HG03460 (cell line): ENCODE measurements around the gene ZMYM3.

Experiments
- ATAC-seq: cut with Tn5 transposase; IDR thresholded peaks from one replicate; pipeline ENCODE4 v1.9.1; 2021; ENCODE audit not compliant: unreplicated experiment

The ZMYM3 gene

DNA sequence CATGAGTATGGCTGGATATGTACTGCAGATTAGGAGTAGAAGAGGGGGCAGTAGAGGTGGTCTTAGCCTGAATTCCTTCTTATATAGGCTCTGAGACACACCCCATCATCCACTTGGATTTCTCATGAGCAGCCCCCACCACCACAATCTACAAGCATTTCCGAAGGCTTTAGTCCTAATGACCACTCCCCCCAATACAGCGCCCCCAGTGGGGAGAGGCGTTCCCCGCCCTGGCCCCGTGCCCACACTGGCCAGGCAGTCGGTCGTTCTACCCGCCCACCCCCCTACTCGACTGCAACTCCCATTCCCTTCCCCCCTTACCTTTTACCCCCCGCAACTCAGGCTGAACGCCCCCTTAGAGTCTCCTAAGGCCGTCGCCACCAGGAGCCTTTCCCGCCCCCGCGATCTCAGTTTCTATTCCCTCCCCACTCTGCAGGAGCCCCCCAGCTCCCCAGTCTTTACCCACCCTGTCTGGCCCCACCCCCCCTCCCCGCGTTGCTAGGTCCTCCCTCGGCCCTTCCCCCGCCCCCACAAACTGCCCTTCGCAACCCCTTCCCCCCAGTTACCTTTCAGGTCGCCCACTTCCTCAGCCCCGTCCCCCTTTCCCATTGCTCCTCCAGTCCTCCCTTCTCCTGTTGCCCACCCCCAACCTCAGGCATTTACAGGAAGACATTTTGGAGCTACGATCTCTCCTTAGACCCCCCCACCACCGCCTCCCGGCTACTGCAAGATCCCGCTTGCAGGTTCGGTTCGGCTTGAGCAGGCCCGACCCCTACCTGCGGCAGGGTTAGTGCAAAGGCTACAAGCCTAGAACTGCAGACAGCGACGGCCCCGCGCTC, 468 bp downstream of the ZMYM3 start:
- ATAC-seq = no peak

DNA sequence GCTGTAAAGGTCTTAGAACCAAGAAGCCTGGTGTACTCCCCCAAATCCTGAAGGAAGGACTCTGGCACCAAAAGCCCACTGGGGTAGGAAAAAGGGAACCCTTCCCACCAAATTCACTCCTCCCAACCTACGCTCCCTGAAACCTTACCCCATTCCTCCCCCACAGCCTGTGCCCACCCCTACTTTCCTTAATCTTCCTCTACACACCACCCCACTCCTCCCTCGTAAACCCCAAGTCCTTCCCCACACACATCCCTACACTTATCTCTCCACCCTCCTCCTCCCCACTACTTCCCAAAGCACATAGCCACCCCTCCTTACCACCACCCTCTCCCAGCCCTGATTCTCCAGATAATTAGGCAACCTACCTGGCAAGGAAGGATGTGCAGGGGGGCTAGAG, 1.7 kb downstream of the ZMYM3 start:
- no peak for ATAC-seq

DNA sequence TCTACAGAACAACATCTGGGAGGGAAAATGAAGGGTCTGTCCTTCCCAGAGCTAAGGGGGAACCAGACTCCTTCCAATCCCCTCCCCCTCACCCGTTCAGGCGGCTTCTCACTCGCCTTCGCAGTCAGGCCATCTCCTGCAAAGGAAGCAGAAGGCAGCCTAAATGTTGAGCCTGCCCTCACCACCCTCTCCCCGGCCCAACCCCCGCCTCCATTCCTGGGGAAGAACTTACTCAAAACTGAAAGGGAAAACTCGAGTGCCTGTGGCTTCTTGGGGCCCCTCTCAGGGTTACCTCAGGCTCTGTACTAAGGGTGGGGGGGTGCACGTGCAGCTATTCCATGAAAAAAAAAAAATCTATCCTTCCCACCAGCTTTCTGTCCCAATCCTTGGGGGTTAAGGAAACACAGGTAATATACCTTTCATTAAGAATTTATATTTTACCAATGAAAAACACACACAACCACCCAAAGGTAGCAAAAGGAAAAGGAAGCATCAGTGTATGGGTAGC, 2.4 kb downstream of the ZMYM3 start:
- no peak for ATAC-seq

- ATAC-seq = no peak
Observed at GRCh38 chrX:71250841-71251240, 3.1 kb downstream of the ZMYM3 start.

- ATAC-seq = no peak
Observed at GRCh38 chrX:71245159-71245558, 8.8 kb downstream of the ZMYM3 start.

GRCh38 chrX:71244359-71245128, 9.4 kb downstream of the ZMYM3 start:
- no peak for ATAC-seq

DNA sequence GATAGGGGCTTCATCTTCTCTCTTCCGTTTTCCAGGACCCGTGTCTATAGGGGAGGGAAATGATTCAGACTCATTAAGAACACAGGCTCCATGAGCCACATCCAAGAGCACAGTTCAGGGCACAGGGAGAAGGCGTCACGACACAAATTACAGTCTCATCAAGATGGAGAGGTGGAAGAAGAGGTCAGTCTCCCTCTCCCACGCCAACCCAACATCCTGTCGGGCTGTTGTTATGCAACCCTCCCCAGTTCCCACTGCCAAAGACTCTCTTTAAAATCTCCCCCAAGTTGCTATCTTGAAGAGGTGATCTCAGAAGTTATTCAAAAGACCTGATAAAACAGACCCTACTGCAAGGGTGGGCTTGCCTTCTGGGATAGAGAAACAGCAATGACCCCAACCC, 12.6 kb downstream of the ZMYM3 start:
- no peak for ATAC-seq

GRCh38 chrX:71239781-71240180, 14.2 kb downstream of the ZMYM3 start:
- ATAC-seq = no peak

GRCh38 chrX:71236836-71237235, 17.1 kb downstream of the ZMYM3 start:
- ATAC-seq = no peak

DNA sequence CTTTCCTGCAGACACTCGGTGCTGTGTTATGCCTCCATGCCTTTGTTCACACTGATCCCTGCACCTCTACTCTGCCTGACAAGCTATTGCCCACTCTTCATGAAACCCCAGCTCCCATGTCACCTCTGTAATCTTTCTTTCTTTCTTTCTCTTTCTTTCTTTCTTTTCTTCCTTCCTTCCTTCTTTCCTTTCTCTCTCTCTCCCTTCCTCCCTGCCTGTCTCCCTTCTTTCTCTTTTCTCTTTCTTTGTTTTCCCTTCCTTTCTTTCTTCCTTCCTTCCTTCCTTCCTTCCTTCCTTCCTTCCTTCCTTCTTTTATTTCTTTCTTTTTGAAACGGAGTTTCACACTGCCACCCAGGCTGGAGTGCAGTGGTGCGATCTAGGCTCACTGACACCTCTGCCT, 18.5 kb downstream of the ZMYM3 start:
- ATAC-seq = no peak

DNA sequence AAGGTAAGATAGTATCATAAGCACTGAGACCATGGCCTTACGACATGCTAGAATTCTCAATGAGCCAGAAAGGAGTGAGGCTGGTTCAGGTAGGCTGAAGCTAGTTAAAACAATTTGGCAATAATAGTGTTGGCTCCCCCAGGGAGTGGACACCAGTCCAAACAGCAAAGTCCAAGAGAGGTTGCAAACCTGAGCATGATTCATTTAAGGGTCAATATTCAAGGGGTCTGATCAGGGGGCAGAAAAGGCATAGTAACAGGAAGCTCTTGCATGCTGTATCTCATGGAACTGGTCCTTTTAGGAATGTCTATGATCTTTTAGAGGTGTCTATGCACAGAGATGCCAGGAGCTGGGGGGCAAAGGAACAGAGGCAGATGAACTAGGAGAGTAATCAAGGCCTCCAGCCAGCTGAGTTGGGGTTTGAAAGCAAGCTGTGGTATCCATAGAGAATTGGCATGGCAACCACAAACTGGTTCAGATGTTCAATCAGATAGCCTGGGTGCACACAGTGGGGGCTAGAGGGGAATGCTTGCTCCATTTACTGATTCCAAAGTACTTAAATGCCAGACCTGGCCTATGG, 25.8 kb downstream of the ZMYM3 start:
- no peak for ATAC-seq

- no peak for ATAC-seq
Observed at GRCh38 chrX:71227370-71228062, 26.4 kb downstream of the ZMYM3 start.

DNA sequence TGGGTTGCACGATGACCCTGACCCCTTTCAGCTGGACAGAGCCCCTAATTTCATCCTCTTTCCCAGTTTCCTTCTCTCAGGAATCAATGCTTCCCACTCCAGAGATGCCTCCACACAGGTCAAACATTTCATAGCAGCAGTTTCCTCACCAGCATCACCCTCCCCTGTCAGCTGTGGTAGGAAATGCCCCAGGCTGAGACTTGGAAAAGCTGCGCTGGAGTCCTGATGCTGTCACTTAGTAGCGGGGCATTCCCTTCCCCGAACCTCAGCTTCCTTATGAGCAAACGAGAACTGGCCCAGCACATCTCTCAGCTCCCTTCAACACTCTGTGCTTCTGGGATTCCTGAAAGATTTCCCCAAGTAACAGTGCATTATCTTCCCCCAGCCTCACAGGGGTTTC, 28.3 kb downstream of the ZMYM3 start:
- no peak for ATAC-seq

DNA sequence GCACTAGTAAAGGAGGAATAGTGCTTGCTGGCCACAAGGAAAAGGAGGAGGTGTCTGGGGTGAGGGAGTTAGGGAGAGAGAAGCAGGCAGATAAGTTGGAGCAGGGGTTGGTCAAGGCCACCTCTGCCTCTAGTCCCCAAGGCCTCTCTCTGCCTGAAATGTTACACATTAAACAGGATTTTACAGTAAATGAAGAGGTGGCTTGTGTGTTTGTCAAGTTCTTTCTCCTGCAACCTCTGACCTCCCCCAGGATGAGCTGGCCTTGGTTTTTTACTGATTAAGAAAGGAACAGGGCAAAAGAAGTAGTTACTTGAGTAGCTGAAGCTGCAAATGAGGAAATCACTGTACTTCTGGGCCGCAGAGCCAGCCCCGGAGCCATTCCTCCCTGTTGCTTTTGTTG, 28.9 kb downstream of the ZMYM3 start:
- no peak for ATAC-seq

GRCh38 chrX:71224098-71224708, 29.7 kb downstream of the ZMYM3 start:
- no peak for ATAC-seq

DNA sequence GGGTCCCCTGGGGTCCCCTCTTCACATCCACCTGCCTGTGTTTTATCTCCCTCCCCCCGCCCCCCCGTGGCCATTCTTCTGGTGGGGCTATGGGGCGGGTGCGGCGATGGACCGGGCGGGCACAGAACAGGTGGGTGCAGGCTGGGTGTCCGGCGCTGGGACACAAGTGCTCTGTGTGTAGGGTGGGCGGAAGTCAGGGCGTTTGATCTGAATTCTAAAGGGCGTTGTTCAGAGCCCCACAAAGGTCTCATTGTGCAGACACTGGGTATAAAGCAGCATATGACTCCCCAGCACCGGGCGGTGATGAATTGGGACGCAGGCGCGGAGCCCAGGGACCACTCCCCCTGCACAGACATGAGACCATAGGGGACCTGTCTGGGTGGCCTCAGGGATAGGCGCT, 31.0 kb downstream of the ZMYM3 start, which contains the start of gene GJB1:
GJB1 (plus strand) TSS at position 296 of the 400 bp plus-strand sequence. CDS start 484 bp downstream, outside the sequence.
- ATAC-seq = no peak

DNA sequence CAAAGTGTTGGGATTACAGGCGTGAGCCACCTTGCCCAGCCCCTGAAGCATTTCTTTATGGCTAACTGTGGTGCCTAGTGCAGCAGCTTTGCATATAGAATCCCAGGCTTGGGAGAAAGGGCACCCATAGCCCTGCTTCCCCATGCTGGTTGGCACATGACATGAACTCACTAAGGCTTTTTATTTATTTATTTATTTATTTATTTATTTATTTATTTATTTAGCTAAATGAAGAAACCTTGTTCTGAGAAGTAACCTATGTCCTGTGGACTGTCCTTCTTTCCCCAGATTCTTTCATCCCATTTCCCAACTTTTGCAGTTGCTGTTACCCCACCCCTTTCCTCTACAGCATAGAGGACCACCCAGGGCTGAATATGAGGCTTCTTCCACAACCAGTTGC, 32.8 kb downstream of the ZMYM3 start:
- no peak for ATAC-seq

DNA sequence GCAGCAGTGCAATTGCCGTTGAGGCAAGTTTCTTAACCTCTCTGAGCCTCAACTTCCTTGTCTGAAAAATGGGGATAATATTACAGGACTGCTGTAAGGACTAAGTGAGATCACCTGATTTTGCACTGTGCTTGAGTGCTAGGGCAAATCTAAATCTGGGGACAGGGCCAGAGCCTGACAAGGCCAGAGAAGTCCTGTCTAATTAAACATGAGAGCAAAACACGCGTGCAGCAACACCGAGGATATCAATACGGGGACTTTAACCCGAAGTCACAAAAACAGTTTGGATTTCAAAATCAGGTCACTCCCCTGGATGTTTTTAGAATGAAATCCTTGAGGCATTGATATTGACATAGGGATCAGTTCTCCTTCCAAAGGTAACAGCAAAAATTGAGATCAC, 36.6 kb downstream of the ZMYM3 start:
- no peak for ATAC-seq

GRCh38 chrX:71216485-71216884, 37.5 kb downstream of the ZMYM3 start:
- ATAC-seq = no peak

DNA sequence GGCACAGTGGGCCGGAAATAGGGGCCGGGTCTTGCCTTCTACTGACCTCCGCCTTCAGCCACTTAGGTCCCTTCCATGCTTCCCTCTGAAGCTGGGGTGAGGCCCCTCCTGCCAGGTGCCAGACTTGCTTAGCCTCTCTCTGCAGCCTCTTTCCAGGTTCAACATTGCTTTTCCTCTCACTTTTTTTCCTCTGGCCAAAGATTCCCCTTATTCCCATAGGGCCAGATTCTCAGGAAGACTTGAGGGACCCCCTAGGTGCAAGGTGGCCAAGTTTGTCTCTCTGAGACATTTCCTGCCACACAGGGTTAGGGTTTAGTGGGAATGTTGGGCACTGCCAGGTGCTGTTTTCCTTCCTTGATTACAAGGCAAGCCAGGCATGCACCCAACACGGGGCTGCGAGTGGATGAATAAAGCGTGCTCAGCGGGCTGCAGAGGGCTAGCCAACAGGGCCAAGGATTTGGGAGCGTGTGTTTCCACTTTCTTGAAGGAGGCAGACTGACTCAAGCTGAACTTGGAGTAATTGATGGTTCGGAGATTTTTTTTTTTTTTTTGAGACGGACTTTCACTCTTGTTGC, 38.5 kb downstream of the ZMYM3 start:
- no peak for ATAC-seq
